Measurements from ENCODE around the gene DKKL1. TPM values are rescaled to one million over a fixed set of nuclear protein-coding genes. Genes with fewer than 3 reads are reported as not detected.

Gene DKKL1
- total RNA-seq, 6 donors from 2014 or later = 0.40 to 0.69 (median 0.61) TPM; not detected in 3

DNA sequence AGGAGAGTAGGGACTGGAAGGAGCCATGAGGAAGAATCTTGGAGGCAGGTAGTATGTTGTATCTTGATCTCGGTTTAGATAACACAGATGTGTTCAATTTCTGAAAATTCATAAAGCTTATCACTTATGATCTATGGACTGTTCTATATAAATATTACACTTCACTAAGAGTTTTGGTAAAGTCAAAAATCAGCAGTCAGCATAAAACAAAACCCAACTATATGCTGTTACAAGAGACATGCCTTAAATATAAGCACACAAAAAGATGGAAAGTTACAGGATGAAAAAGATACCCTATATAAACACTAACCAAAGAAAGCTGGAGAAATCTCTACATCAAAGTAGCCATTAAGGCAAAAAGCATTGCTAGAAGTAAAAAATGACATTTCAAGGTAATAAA, 19.9 kb downstream of the DKKL1 start:
- 45 to 90% methylated on average over 1 of the region's 1 CpG for WGBS, 2 donors
- H3K27ac ChIP-seq = no peak overlapping the region
- DNase-seq (no peak), ATAC-seq (ENCODE audit: low FRiP score in 2 of 2) (no peak)
- no peak overlapping the region for H3K4me3 ChIP-seq
- H3K36me3 ChIP-seq = no peaks in the 10 kb centered on the region
- TF ChIP-seq, protein P1, sequence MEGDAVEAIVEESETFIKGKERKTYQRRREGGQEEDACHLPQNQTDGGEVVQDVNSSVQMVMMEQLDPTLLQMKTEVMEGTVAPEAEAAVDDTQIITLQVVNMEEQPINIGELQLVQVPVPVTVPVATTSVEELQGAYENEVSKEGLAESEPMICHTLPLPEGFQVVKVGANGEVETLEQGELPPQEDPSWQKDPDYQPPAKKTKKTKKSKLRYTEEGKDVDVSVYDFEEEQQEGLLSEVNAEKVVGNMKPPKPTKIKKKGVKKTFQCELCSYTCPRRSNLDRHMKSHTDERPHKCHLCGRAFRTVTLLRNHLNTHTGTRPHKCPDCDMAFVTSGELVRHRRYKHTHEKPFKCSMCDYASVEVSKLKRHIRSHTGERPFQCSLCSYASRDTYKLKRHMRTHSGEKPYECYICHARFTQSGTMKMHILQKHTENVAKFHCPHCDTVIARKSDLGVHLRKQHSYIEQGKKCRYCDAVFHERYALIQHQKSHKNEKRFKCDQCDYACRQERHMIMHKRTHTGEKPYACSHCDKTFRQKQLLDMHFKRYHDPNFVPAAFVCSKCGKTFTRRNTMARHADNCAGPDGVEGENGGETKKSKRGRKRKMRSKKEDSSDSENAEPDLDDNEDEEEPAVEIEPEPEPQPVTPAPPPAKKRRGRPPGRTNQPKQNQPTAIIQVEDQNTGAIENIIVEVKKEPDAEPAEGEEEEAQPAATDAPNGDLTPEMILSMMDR (IDR thresholded peaks at IDR 0.05) = no peak
- no peak for TF ChIP-seq EP300 (IDR thresholded peaks at IDR 0.05)
- no peak for TF ChIP-seq POLR2AphosphoS5 (IDR thresholded peaks at IDR 0.05)
- no peak for TF ChIP-seq POLR2A (IDR thresholded peaks at IDR 0.05)
- H3K4me1 ChIP-seq = peaks cover 0 to 4% (median 2%) of the 10 kb centered on the region in 4 donors
- no peaks in the 10 kb centered on the region for H3K27me3 ChIP-seq
- peaks cover 6 to 12% (median 9%) of the 10 kb centered on the region in 4 donors for H3K9me3 ChIP-seq

GRCh38 chr19:49387936-49388372, 24.3 kb downstream of the DKKL1 start, which contains the start of gene KASH5:
KASH5 (plus strand) TSS chr19:49388249; CDS start chr19:49390884, 2,635 bp downstream.
- 53 to 55% methylated on average over 30 to 40 of the region's 40 CpGs for WGBS, 2 donors
- ATAC-seq (ENCODE audit: low FRiP score in 2 of 2) = peak; percentile 50 to 86

GRCh38 chr19:49389406-49389805, 25.7 kb downstream of the DKKL1 start:
- Histone ChIP-seq H3K36me3 (no peaks in the 10 kb centered on the region), H3K27me3 (no peaks in the 10 kb centered on the region), H3K9me3 (no peaks in the 10 kb centered on the region), H3K4me1 (peaks cover 0 to 10% (median 2%) of the 10 kb centered on the region in 4 donors), H3K27ac (no peak overlapping the region), H3K4me3 (no peak overlapping the region)
- 91 to 95% methylated on average over 8 to 15 of the region's 20 CpGs for WGBS, 2 donors
- TF ChIP-seq POLR2A (IDR thresholded peaks at IDR 0.05) (no peak), POLR2AphosphoS5 (IDR thresholded peaks at IDR 0.05) (no peak), EP300 (IDR thresholded peaks at IDR 0.05) (no peak)
- TF ChIP-seq, protein P1 (IDR thresholded peaks at IDR 0.05) = no peak
- DNase-seq (peak in 1 of 2 donors; percentile 72), ATAC-seq (ENCODE audit: low FRiP score in 2 of 2) (no peak)

More at GRCh38 chr19:49387936-49388372, 24.3 kb downstream of the DKKL1 start, which contains the start of gene KASH5:
- TF ChIP-seq POLR2AphosphoS5 (IDR thresholded peaks at IDR 0.05) (no peak), POLR2A (IDR thresholded peaks at IDR 0.05) (peak in 1 of 4 donors; percentile 41), EP300 (IDR thresholded peaks at IDR 0.05) (no peak)
- TF ChIP-seq, protein P1 (IDR thresholded peaks at IDR 0.05) = peak in 1 of 6 experiments; percentile 7
- Histone ChIP-seq H3K9me3 (peaks cover 0 to 2% (median under 1%) of the 10 kb centered on the region in 4 donors), H3K4me1 (peaks cover 0 to 10% (median 2%) of the 10 kb centered on the region in 4 donors), H3K27me3 (no peaks in the 10 kb centered on the region), H3K4me3 (peak within 1 kb of the TSS in 3 of 4 donors; percentile 22 to 37 (median 37)), H3K36me3 (no peaks in the 10 kb centered on the region), H3K27ac (peak within 1 kb of the TSS in 1 of 4 donors; percentile 43)
- DNase-seq = peak; percentile 83 to 97

DNA sequence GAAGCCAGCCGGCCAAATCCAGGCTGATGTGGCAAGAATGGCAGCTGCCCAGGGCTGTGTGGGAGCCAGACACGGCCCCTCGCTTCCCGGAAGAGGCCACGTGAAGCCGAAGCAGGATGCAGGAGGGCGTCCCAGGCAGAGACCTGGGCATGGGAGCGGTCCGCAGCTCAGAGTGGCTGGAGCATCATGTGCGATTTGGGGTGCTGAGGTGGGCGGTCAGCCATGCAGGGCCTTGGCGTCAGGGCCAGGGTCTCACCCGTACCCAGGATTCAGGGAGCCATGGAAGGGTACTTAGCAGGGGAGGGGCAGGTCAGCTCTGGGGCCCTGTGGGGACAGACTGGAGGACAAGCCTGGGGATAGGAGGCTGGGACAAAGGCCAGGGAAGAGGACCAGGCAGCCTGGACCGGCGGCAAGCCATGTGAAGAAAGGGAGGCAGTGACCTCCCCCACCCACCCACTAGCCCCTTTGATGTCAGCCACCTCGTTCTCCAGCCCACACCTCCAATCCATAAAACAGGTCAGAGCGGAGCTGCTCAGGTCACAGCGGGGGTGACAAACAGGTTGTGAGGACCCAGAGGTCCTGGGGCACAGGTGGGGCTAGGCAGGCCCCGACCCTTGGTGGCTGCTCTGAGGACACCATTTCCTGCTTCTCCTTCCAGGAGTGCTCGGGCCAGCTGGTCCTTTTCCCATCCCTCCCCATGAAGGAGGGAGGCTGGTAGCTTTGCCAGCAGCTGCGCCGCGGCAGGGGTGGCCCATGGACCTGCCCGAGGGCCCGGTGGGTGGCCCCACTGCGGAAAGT, 26.7 kb downstream of the DKKL1 start:
- Histone ChIP-seq H3K27ac (no peak overlapping the region), H3K27me3 (no peaks in the 10 kb centered on the region), H3K4me3 (no peak overlapping the region), H3K36me3 (no peaks in the 10 kb centered on the region), H3K4me1 (peaks cover 0 to 14% (median 2%) of the 10 kb centered on the region in 4 donors), H3K9me3 (no peaks in the 10 kb centered on the region)
- TF ChIP-seq, protein P1 (IDR thresholded peaks at IDR 0.05) = no peak
- no peak for TF ChIP-seq POLR2AphosphoS5 (IDR thresholded peaks at IDR 0.05)
- TF ChIP-seq POLR2A (IDR thresholded peaks at IDR 0.05) = no peak
- TF ChIP-seq EP300 (IDR thresholded peaks at IDR 0.05) = no peak
- peak in 1 of 2 donors; percentile 68 for DNase-seq
- WGBS, 2 donors = 71 to 73% methylated on average over 19 to 25 of the region's 26 CpGs
- peak in 1 of 2 donors; percentile 11 for ATAC-seq (ENCODE audit: low FRiP score in 2 of 2)
